Activated T-cell treated with anti-CD3 and anti-CD28 coated beads, Interleukin-2, amount 50 U/mL, for 24 hours (primary cell): ENCODE measurements around the gene LMX1B.
"Not testable (repeated sequence)": the region's sequence is repeated elsewhere in the genome, so short reads cannot be mapped to it uniquely, and the experiment has no call there.

Experiments used
- DNase-seq: peaks from one replicate; pipeline ENCODE4 v3.0.0-alpha.2; 2020
- H3K27ac Mint-ChIP-seq: 2 replicates; pipeline ENCODE4 v1.8.0; 2020; ENCODE audit warnings: mild to moderate bottlenecking, mixed read lengths
- H3K27me3 Mint-ChIP-seq: 2 replicates; pipeline ENCODE4 v1.8.0; 2020; ENCODE audit warnings: mixed read lengths
- H3K36me3 Mint-ChIP-seq: 2 replicates; pipeline ENCODE4 v1.8.0; 2020; ENCODE audit warnings: low read depth, mixed read lengths
- H3K4me1 Mint-ChIP-seq: 2 replicates; pipeline ENCODE4 v1.8.0; 2020; ENCODE audit warnings: low read depth, mixed read lengths
- H3K4me3 Mint-ChIP-seq: 2 replicates; pipeline ENCODE4 v1.8.0; 2020; ENCODE audit warnings: mild to moderate bottlenecking, moderate library complexity, mixed read lengths
- H3K9me3 Mint-ChIP-seq: 2 replicates; pipeline ENCODE4 v1.8.0; 2020; ENCODE audit warnings: mixed read lengths

LMX1B gene

DNA sequence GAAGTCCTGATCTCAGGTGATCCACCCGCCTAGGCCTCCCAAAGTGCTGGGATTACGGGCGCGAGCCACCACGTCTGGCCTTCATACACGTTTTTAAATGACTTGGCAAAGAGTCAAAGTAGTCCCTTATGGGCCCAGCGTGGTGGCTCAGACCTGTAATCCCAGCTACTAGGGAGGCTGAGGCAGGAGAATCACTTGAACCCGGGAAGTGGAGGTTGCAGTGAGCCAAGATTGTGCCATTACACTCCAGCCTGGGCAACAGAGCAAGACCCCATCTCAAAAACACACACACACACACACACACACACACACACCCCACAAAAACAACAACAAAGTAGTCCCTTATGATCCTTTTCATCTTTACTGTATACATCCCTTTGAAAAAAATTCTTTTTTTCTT, 116.9 kb downstream of the LMX1B start:
- not testable (repeated sequence) for H3K27me3 Mint-ChIP-seq, H3K4me1 Mint-ChIP-seq, H3K9me3 Mint-ChIP-seq, H3K36me3 Mint-ChIP-seq, H3K27ac Mint-ChIP-seq, H3K4me3 Mint-ChIP-seq, DNase-seq

GRCh38 chr9:126733005-126733404, 119.3 kb downstream of the LMX1B start:
- no peaks in the 10 kb centered on the region for H3K36me3 Mint-ChIP-seq
- no peaks in the 10 kb centered on the region for H3K4me1 Mint-ChIP-seq
- DNase-seq, result no peak

DNA sequence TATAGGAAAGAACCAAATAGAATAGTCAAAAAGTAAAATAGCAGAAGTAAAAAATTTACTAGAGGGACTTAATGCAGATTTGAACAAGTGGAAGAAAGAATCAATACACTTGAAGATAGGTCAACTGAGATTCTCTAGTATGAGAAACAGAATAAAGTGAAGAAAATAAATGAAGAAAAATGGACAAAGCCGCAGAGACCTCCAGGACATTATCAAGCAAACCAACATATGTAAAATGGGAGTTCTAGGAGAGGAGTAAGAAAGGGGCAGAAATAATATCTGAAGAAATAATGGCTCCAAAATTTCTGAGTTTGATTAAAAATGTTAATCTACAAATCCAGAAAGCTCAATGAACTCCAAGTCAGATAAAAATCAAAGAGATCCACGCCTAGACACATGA, 121.1 kb downstream of the LMX1B start:
- peaks cover 12% of the 10 kb centered on the region for H3K9me3 Mint-ChIP-seq
- H3K36me3 Mint-ChIP-seq, result no peaks in the 10 kb centered on the region
- H3K4me1 Mint-ChIP-seq, result no peaks in the 10 kb centered on the region
- DNase-seq, result no peak
- H3K27ac Mint-ChIP-seq, result no peak overlapping the region
- H3K4me3 Mint-ChIP-seq, result no peak overlapping the region
- H3K27me3 Mint-ChIP-seq, result no peaks in the 10 kb centered on the region

More at GRCh38 chr9:126733005-126733404, 119.3 kb downstream of the LMX1B start:
- no peak overlapping the region for H3K27ac Mint-ChIP-seq
- no peaks in the 10 kb centered on the region for H3K27me3 Mint-ChIP-seq
- no peak overlapping the region for H3K4me3 Mint-ChIP-seq
- peaks cover 12% of the 10 kb centered on the region for H3K9me3 Mint-ChIP-seq

DNA sequence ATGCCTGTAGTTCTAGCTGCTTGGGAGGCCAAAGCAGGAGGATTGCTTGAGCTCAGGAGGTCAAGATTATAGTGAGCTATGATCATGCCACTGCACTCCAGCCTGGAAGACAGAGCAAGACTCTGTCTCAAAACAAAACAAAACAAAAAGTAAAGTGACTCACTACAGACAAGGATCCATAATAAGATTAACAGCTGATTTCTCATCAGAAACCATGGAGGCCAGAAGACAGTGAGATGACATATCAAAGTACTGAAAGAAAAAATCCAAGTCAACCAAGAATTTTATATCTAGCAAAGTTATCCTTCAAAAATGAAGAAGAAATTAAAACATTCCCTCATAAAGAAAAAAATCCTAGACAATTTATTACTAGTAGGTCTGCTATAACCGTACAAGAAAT, 121.8 kb downstream of the LMX1B start:
- Mint-ChIP-seq H3K36me3 (no peaks in the 10 kb centered on the region), H3K27me3 (no peaks in the 10 kb centered on the region), H3K4me3 (no peak overlapping the region), H3K27ac (no peak overlapping the region), H3K4me1 (no peaks in the 10 kb centered on the region), H3K9me3 (peaks cover 12% of the 10 kb centered on the region)
- DNase-seq, result no peak

DNA sequence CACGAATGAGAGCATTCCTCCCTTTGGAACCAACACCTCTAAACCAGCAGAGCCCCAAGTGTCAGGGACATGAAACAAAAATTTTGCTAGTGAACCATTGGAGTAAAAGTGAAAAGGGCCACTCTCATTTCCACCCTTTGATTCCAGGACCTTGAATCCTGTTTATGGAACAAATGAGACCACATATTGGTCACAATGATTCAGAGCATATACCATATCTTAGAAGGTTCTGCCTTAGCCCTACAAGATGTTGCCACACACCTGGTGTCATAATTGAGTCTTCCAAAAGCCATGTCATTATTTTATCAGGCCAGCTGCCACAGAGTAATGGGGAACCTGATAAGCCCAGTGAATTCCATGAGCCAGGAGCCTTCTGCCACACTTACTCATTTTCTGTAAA, 124.8 kb downstream of the LMX1B start:
- Mint-ChIP-seq H3K27ac (no peak overlapping the region), H3K9me3 (peaks cover 12% of the 10 kb centered on the region), H3K4me3 (no peak overlapping the region), H3K27me3 (no peaks in the 10 kb centered on the region), H3K36me3 (no peaks in the 10 kb centered on the region), H3K4me1 (no peaks in the 10 kb centered on the region)
- DNase-seq, result no peak

GRCh38 chr9:126743041-126743440, 129.3 kb downstream of the LMX1B start:
- no peaks in the 10 kb centered on the region for H3K9me3 Mint-ChIP-seq
- peaks cover 21% of the 10 kb centered on the region for H3K4me1 Mint-ChIP-seq
- H3K36me3 Mint-ChIP-seq, result no peaks in the 10 kb centered on the region
- H3K27ac Mint-ChIP-seq, result no peak overlapping the region
- H3K4me3 Mint-ChIP-seq, result no peak overlapping the region
- H3K27me3 Mint-ChIP-seq, result no peaks in the 10 kb centered on the region
- DNase-seq, result no peak

GRCh38 chr9:126745574-126746411, 132.1 kb downstream of the LMX1B start:
- H3K9me3 Mint-ChIP-seq, result no peaks in the 10 kb centered on the region
- DNase-seq, result no peak
- H3K4me3 Mint-ChIP-seq, result no peak overlapping the region
- H3K4me1 Mint-ChIP-seq, result peaks cover 30% of the 10 kb centered on the region
- no peaks in the 10 kb centered on the region for H3K36me3 Mint-ChIP-seq
- no peak overlapping the region for H3K27ac Mint-ChIP-seq
- no peaks in the 10 kb centered on the region for H3K27me3 Mint-ChIP-seq
